AML-193 (cell line): Measurements from ENCODE around the gene ERGIC1.
A peak's percentile ranks its signal among the peaks of the same experiment; 100 is the strongest.

Experiments
- DNase-seq, 2 experiments: peaks; one replicate each; lab custom pipeline; 2025; lab: John Stamatoyannopoulos, UW

Gene ERGIC1

DNA sequence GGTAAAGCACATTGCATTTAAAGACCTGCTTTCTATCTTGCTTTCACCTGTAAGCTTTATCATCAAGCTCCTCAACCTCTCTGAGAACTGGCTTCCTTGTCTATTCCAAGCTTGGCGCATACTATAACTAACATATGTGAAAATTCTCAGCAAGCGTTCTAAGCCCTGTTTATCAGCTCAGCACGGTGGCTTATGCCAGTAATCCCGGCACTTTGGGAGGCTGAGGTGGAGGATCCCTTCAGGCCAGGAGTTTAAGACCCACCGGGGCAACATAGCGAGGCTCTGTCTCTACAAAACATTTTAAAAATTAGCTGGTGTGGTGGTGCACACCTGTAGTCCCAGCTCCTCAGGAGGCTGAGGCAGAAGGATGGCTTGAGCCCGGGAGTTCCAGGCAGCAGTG lies 147.9 kb downstream of the ERGIC1 start:
- no peak for DNase-seq

DNA sequence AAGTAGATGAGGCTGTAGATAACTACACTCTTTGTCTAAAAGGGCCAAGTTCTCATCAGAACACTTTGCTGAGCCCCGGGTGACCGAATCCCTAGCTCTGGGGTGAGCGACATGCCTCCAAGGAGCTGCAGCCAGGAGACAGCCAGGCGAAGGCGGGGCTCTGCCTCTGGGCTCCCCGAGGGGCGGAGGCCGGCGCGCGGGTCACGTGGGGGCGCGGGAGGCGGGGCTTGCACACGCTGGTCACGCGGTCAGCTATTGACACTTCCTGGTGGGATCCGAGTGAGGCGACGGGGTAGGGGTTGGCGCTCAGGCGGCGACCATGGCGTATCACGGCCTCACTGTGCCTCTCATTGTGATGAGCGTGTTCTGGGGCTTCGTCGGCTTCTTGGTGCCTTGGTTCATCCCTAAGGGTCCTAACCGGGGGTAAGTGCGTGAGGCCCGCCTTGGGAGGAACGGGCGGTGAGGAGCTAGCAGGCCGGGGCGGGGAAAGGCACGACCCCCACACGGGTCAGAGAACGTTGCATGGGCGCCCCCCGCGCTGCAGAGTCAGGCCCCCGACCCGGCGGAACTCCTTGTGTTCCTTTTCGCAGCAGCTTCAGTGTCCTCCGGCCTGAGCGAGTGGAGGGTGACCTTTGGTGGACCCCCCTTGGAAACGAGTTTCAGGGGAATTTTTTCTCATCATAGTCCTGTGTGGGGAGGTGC lies 149.6 kb downstream of the ERGIC1 start, which contains the start of gene ATP6V0E1:
Gene ATP6V0E1 (plus strand): TSS at position 230 of the 702 bp plus-strand sequence. CDS start 90 bp downstream, at position 320.
- peak; percentile 79 to 88 for DNase-seq

DNA sequence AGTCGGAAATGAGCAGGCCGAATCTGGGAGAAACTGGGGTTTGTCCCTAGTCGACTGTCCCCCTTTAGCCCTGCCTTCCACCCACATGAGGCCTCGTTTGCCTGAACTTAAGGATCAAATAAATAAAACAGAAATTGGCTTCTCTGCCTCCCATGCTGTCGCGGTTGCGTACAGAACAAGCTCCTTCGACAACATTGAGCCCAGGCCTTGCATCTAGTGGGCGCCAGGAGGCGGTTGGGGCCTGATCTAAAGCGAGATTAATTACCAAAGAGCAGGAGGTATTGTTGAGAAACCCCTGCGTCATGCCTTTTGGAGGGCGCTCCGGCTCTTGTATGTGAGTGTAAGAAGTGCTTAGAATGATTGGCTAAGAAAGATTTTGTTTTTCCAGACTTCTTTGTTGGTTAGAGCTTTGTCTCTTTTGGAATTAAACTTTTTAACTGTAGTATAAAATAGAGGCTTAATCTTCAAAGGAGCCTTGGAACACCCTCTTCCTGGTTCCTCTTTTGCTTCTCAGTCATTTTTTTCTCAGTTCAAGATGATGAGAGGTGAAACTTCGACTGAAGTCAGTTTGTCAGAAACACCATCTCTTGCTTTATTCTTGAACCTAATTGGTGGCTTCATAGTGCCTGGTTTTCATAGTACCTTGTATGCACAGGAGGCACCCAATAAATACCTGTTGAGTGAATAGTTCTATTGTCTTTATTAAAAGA lies 150.3 kb downstream of the ERGIC1 start:
- DNase-seq = peak; percentile 79 to 84

DNA sequence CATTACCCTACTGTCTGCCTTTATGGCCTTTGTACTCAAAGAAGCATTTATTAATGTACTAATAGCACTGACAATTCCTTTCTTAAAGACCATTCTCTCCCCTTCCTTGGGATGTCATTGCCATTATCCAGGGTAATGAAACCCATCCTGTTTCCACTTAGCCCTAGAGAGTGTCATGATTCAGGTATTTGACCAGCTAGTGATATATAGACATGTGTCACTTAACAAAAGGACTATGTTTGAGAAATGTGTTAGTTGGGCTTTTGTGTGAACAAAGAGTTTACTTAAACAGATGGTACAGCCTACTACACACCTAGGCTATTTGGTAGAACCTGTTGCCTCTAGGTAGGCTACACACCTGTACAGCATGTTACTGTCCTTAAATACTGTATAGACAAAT lies 151.5 kb downstream of the ERGIC1 start:
- DNase-seq = no peak

DNA sequence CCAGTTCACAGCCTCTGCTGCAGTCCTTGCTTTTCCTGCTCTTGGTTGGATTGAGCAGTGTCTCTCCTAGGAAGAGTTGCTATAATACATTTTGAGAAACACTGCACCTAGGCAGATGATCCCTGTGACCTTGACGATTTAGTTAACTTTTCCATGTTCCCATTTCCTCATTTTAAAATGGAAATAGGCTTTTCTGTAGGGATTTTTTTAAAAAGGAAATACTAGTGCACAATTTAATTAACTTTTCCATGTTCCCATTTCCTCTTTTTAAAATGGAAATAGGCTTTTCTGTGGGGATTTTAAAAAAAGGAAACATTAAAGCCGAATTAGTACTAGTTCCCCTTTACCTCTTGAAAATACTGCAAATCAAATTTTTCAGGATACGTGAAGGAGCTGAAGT lies 154.2 kb downstream of the ERGIC1 start:
- no peak for DNase-seq

DNA sequence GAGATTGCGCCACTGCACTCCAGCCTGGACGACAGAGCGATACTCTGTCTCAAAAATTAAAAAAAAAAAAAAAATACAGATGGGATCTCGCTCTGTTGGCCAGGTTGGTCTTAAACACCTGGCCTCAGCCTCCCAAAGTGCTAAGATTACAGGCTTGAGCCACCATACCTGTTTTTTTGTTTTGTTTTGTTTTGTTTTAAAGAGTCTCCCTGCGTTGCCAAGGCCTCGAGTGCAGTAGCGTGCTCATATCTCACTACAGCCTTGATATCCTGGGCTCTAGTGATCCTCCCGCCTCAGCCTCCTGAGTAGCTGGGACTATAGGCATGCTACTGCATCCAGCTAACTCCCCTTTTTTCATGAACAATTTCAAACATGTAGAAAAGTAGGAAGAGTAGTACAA lies 156.7 kb downstream of the ERGIC1 start:
- no peak for DNase-seq

DNA sequence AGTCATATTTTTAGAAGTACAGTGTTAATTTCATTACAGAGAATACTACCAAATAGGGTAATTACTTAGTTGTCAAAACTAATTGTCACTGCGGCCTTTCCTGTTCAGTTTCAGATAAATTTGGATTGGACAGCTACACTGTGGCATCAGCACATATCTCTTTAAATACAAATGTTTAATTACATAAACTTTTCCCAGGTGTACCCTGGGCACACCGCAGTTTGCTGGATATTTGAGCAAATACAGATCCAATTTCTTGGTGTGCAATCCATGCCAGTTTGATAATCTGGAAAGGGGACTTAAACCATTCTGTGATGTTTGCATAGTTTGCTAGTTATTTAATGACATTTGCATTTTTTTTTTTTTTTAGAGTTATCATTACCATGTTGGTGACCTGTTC lies 160.4 kb downstream of the ERGIC1 start:
- no peak for DNase-seq

DNA sequence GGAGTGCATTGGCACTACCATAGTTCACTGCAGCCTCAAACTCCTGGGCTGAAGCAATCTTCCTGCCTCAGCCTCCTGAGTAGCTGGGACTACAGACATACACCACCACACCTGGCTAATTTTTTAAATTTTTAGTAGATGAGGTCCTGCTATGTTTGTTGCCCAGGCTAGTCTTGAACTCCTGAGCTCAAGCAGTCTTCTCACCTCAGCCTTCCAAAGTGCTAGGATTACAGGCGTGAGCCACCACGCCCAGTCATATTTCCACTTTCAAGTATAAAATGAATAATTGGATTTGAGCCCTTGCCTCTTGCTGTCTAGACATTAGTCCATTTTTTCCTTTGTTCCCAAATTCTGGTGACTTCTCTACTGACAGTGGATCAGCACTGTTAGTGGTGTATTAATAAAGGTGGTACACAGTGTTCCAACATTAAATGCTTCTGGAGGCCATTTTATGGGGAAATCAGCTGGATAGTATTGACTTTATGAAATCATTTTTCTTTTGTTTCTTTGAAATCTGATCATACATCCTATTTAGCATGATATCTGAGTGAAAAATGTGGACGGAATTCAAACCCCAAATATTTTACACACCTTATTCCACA lies 165.4 kb downstream of the ERGIC1 start:
- no peak for DNase-seq

DNA sequence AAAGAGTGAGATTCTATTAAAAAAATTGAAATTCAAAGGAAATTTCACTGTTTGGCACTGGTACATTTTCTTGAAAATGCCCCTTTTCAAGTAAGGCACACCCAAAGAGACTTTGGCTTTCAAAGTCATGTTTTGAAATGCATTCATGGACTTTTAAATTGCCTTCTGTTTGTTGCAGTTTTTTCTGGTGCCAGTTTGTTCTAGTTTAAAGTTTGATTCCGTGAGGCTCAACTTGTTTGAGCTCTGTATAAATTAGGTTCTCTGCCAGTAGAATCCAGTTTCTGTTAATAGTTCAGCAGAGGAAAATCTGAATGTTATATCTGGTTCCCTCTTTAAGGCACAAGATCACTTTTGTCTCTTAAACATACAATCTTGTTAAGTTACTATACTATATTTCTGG lies 165.9 kb downstream of the ERGIC1 start:
- DNase-seq = no peak

DNA sequence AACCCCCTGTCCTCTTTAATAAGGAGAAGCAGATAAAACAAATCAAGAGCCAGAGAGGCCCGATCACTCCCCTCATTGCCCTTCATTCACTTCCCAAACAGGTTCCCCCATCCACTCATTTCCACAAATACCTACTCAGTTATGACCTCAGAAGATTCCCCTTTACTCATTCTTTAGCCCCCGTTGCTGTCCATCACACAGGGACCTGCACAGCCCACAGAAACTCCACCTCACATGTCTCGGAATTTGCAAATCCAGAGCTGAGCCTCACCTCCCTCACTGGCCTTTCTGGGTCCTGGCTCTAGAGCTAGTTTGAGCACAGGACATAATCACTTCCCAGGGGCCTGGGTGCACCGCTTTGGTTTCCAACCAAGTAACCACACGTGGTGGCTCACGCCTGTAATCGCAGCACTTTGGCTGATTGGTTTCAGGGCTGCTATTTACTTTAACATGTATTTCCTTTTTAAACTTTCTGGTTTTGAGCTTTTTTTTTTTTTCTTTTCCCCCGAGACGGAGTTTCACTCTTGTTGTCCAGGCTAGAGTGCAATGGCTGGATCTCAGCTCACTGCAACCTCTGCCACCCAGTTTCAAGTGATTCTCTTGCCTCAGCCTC lies 167.3 kb downstream of the ERGIC1 start:
- DNase-seq = no peak
